OCI-LY1 (cell line): ENCODE results near the gene ITCH.
"Not testable (repeated sequence)": the region's sequence is repeated elsewhere in the genome, so short reads cannot be mapped to it uniquely, and the experiment has no call there.

Experiments used
- EZH2 ChIP-seq: fragments of 200-600 bp; sonication (generic), shearing (Covaris generic); IDR thresholded peaks from 2 replicates; pipeline ENCODE4 v1.8.0; 2017; ENCODE audit warnings: borderline replicate concordance, mixed run types, mild to moderate bottlenecking, antibody characterized with exemption, low read length, moderate library complexity, mixed read lengths
- TF ChIP-seq, protein P1 (sequence below): fragments of 200-600 bp; sonication (generic), shearing (Covaris generic); IDR thresholded peaks from 2 replicates; pipeline ENCODE4 v1.5.1; 2017; ENCODE audit warnings: mild to moderate bottlenecking, antibody characterized with exemption, low read length, moderate library complexity, mixed read lengths

DNA sequence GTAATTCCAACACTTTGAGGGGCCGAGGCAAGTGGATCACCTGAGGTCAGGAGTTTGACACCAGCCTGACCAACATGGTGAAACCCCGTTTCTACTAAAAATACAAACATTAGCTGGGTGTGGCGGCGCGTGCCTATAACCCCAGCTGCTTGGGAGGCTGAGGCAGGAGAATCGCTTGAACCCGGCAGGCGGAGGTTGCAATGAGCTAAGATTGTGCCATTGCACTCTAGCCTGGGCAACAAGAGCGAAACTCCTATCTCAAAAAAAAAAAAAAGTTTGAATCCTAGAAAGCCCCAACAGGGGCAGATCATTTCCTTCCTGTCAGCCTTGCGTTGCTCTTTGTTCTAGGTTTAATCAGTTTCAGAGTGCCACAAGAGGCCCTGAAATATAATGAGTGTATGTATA lies 42.2 kb downstream of the ITCH start:
- TF ChIP-seq, protein P1, sequence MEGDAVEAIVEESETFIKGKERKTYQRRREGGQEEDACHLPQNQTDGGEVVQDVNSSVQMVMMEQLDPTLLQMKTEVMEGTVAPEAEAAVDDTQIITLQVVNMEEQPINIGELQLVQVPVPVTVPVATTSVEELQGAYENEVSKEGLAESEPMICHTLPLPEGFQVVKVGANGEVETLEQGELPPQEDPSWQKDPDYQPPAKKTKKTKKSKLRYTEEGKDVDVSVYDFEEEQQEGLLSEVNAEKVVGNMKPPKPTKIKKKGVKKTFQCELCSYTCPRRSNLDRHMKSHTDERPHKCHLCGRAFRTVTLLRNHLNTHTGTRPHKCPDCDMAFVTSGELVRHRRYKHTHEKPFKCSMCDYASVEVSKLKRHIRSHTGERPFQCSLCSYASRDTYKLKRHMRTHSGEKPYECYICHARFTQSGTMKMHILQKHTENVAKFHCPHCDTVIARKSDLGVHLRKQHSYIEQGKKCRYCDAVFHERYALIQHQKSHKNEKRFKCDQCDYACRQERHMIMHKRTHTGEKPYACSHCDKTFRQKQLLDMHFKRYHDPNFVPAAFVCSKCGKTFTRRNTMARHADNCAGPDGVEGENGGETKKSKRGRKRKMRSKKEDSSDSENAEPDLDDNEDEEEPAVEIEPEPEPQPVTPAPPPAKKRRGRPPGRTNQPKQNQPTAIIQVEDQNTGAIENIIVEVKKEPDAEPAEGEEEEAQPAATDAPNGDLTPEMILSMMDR: not testable (repeated sequence)
- TF ChIP-seq EZH2: not testable (repeated sequence)
